HG03159 (cell line): ENCODE measurements around the gene ARID1A.
A peak's percentile ranks its signal among the peaks of the same experiment; 100 is the strongest.

Experiments used
- ATAC-seq: cut with Tn5 transposase; IDR thresholded peaks from one replicate; pipeline ENCODE4 v1.9.1; 2021; ENCODE audit warnings: mild to moderate bottlenecking, moderate library complexity; ENCODE audit not compliant: unreplicated experiment

ARID1A gene

DNA sequence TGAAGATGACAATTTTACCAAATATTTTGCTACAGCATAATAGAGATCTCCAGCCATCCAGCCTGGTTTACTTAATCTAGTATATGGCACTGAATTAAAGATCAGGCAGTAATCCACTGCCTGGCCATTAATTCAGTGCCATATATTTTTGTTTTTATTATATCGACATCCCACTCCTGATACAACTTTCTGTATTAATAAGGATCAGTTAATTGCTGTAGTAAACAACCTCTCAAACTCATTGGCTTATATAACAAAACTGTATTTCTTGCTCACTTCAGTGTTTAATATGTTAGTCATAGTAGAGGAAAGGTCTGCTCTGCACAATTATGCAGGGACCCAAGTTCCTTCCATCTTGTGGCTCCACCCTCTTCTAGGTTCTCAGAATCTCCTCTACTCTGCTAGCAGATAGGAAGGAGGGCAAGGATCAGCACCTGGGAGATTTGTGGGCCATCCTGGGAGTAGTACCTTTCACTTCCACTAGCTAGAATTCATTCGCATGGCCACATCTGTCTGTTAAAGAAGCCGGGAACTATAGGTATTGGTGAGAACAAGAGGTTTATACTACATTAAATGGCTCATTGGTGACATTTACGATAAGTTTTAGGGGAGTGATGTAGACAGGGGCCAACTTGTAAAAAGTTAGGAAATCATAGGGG is 127.1 kb downstream of the ARID1A start:
- ATAC-seq, result no peak

- ATAC-seq, result no peak
Measured at GRCh38 chr1:26824731-26825130, 128.9 kb downstream of the ARID1A start.

DNA sequence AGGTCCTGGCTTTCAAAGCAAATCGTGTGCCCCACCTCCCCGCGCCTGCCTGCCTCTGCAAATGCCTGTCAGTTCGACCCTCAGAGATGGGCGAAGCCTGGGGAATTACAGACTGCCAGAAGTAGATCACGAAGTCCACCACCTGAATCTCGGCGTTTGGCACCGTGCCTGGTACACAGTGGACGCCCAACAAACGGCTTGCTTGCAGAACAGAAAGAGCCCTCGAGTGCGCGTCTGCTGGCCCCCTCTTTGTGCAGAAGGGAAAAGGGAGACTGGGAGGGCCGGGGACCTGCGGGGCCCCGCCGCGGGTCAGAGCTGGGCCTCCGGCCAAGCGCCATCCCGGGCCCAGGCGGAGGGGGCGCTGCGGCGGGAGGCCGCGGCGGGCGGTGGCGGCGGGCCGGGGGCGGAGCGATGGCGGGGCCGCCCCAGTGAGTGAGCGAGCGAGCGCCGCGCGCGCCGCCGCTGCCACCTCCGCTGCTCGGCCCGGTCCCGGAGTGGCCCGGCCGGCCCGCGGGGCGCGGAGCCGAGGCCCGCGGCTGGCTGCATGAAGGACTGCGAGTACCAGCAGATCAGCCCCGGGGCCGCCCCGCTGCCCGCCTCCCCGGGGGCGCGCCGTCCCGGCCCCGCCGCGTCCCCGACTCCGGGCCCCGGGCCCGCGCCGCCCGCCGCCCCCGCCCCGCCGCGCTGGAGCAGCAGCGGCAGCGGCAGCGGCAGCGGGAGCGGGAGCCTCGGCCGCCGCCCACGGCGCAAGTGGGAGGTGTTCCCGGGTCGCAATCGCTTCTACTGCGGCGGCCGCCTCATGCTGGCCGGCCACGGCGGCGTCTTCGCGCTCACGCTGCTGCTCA is 130.7 kb downstream of the ARID1A start, which contains the start of gene ZDHHC18:
Gene ZDHHC18, plus strand, starts transcription at position 428 of the 845 bp plus-strand sequence. Its CDS starts 117 bp downstream, at position 545.
- peak; percentile 74 for ATAC-seq

DNA sequence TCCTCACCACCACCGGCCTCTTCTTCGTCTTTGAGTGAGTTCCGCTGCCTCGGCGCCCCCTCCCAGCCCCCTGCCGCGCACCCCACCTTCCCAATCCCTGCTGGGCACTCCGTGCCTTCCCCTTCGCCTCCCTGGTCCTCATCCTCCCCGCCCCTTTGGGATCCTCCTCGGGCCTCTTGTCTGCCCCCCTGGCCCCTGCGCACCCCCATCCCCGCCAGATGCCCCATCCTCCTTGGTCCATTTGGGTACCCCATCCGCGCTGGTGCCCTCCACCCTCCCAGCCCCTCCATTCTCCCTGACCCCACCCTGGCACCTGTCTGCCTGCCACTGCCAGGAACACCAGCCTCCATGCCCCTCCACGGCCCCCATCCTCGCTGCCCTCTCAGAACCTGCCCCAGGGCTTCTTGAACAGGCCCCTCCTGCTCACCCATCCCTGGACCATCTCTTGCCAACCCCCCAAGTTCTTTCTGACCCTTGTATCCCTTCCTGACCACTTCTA is 131.3 kb downstream of the ARID1A start:
- ATAC-seq, result no peak

GRCh38 chr1:26827663-26828062 is 131.8 kb downstream of the ARID1A start:
- ATAC-seq, result no peak

- ATAC-seq, result no peak
Measured at GRCh38 chr1:26828411-26828991, 132.7 kb downstream of the ARID1A start.

- no peak for ATAC-seq
Measured at GRCh38 chr1:26829184-26829911, 133.5 kb downstream of the ARID1A start.

GRCh38 chr1:26831059-26831458 is 135.2 kb downstream of the ARID1A start:
- ATAC-seq, result no peak
